ENCODE measurements around the gene FOSL1. TPM values are rescaled to one million over a fixed set of nuclear protein-coding genes. Genes with fewer than 3 reads are reported as not detected.

FOSL1 gene
- total and polyA plus RNA-seq, 2 donors from 2014 or later = 0.37 to 3.2 TPM

- TF ChIP-seq CTCF (IDR thresholded peaks at IDR 0.05; ENCODE audit: borderline replicate concordance, extremely low read depth, insufficient read depth) = no peak
- Histone ChIP-seq H3K4me1 (ENCODE audit: control insufficient read depth in 2 of 3, insufficient read depth in 2 of 3, low read depth in 1 of 3, low read length in 3 of 3) (no peaks in the 10 kb centered on the region), H3K9ac (ENCODE audit: low read length in 3 of 3) (no peak overlapping the region), H3K27me3 (ENCODE audit: control insufficient read depth, insufficient read depth, low read length) (no peaks in the 10 kb centered on the region), H3K36me3 (ENCODE audit: control insufficient read depth in 2 of 3, insufficient read depth in 3 of 3, low read length in 3 of 3) (no peaks in the 10 kb centered on the region), H3K4me3 (ENCODE audit: low read length in 3 of 3) (no peak overlapping the region), H3K27ac (ENCODE audit: low read depth in 2 of 2, low read length in 2 of 2) (no peak overlapping the region), H3K9me3 (ENCODE audit: control insufficient read depth in 2 of 3, insufficient read depth in 1 of 3, low read length in 3 of 3) (no peaks in the 10 kb centered on the region)
- DNase-seq (peak in 1 of 5 donors; percentile 31), FAIRE-seq (no peak)
- intact Hi-C loops (cut with DNase I) = no loop called here
Observed at GRCh38 chr11:65944767-65945166, 44.6 kb upstream of the FOSL1 start.

GRCh38 chr11:65944191-65944590 is 44.0 kb upstream of the FOSL1 start:
- no peak for FAIRE-seq
- DNase-seq = peak in 1 of 5 donors; percentile 26
- TF ChIP-seq CTCF (IDR thresholded peaks at IDR 0.05; ENCODE audit: borderline replicate concordance, extremely low read depth, insufficient read depth) = no peak

GRCh38 chr11:65942531-65942930 is 42.3 kb upstream of the FOSL1 start:
- Histone ChIP-seq H3K4me1 (ENCODE audit: control insufficient read depth in 2 of 3, insufficient read depth in 2 of 3, low read depth in 1 of 3, low read length in 3 of 3) (no peaks in the 10 kb centered on the region), H3K4me3 (ENCODE audit: low read length in 3 of 3) (no peak overlapping the region), H3K9me3 (ENCODE audit: control insufficient read depth in 2 of 3, insufficient read depth in 1 of 3, low read length in 3 of 3) (no peaks in the 10 kb centered on the region), H3K27ac (ENCODE audit: low read depth in 2 of 2, low read length in 2 of 2) (no peak overlapping the region), H3K36me3 (ENCODE audit: control insufficient read depth in 2 of 3, insufficient read depth in 3 of 3, low read length in 3 of 3) (no peaks in the 10 kb centered on the region), H3K27me3 (ENCODE audit: control insufficient read depth, insufficient read depth, low read length) (no peaks in the 10 kb centered on the region), H3K9ac (ENCODE audit: low read length in 3 of 3) (no peak overlapping the region)
- FAIRE-seq = no peak
- peak in 1 of 5 donors; percentile 43 for DNase-seq
- no peak for TF ChIP-seq CTCF (IDR thresholded peaks at IDR 0.05; ENCODE audit: borderline replicate concordance, extremely low read depth, insufficient read depth)
- intact Hi-C loops (cut with DNase I) = no loop called here

More at GRCh38 chr11:65944191-65944590, 44.0 kb upstream of the FOSL1 start:
- H3K4me3 ChIP-seq (ENCODE audit: low read length in 3 of 3) = no peak overlapping the region
- H3K4me1 ChIP-seq (ENCODE audit: control insufficient read depth in 2 of 3, insufficient read depth in 2 of 3, low read depth in 1 of 3, low read length in 3 of 3) = no peaks in the 10 kb centered on the region
- H3K36me3 ChIP-seq (ENCODE audit: control insufficient read depth in 2 of 3, insufficient read depth in 3 of 3, low read length in 3 of 3) = no peaks in the 10 kb centered on the region
- H3K9ac ChIP-seq (ENCODE audit: low read length in 3 of 3) = no peak overlapping the region
- no peaks in the 10 kb centered on the region for H3K27me3 ChIP-seq (ENCODE audit: control insufficient read depth, insufficient read depth, low read length)
- H3K9me3 ChIP-seq (ENCODE audit: control insufficient read depth in 2 of 3, insufficient read depth in 1 of 3, low read length in 3 of 3) = no peaks in the 10 kb centered on the region
- no peak overlapping the region for H3K27ac ChIP-seq (ENCODE audit: low read depth in 2 of 2, low read length in 2 of 2)
- intact Hi-C loops (cut with DNase I) = no loop called here

GRCh38 chr11:65941720-65942310 is 41.6 kb upstream of the FOSL1 start:
- Histone ChIP-seq H3K4me1 (ENCODE audit: control insufficient read depth in 2 of 3, insufficient read depth in 2 of 3, low read depth in 1 of 3, low read length in 3 of 3) (no peaks in the 10 kb centered on the region), H3K27me3 (ENCODE audit: control insufficient read depth, insufficient read depth, low read length) (no peaks in the 10 kb centered on the region), H3K9me3 (ENCODE audit: control insufficient read depth in 2 of 3, insufficient read depth in 1 of 3, low read length in 3 of 3) (no peaks in the 10 kb centered on the region), H3K4me3 (ENCODE audit: low read length in 3 of 3) (no peak overlapping the region), H3K27ac (ENCODE audit: low read depth in 2 of 2, low read length in 2 of 2) (no peak overlapping the region), H3K36me3 (ENCODE audit: control insufficient read depth in 2 of 3, insufficient read depth in 3 of 3, low read length in 3 of 3) (no peaks in the 10 kb centered on the region), H3K9ac (ENCODE audit: low read length in 3 of 3) (no peak overlapping the region)
- intact Hi-C loops (cut with DNase I) = no loop called here
- no peak for TF ChIP-seq CTCF (IDR thresholded peaks at IDR 0.05; ENCODE audit: borderline replicate concordance, extremely low read depth, insufficient read depth)
- DNase-seq = peak in 1 of 5 donors; percentile 21
- FAIRE-seq = no peak
